A549 (cell line): Measurements from ENCODE around the gene SH3RF1. TPM values are rescaled to one million over a fixed set of nuclear protein-coding genes. Genes with fewer than 3 reads are reported as not detected.

Source experiments
- ATAC-seq, 2 experiments: fragments of 200-7000 bp in 1 of 2; fragments of >200 bp in 1 of 2; cut with Nextera tagmentation in 1 of 2; cut with Tn5 transposase in 1 of 2; 3 replicates each; pipeline versions ENCODE4 v1.8.0 to v1.9.1; 2018 to 2020; ENCODE audit warnings: mild to moderate bottlenecking in 1 of 2, moderate library complexity in 1 of 2
- CTCF ChIA-PET: fragments of 300-600 bp; sonication (Branson Sonifier 250); formaldehyde crosslinking; extraction: SDS; loops from one replicate; lab custom pipeline; 2021; ENCODE audit warnings: antibody characterized with exemption, inconsistent platforms; lab: Yijun Ruan, JAX
- POLR2A ChIA-PET: fragments of 350-600 bp; formaldehyde crosslinking; extraction: SDS; loops from one replicate; lab custom pipeline; 2021; ENCODE audit warnings: antibody characterized with exemption, inconsistent platforms; lab: Yijun Ruan, JAX
- DNase-seq, 2 experiments: peaks; one replicate each; pipeline versions ENCODE4 v3.0.0 to v3.0.0-alpha.2; 2011 to 2016; ENCODE audit warnings: low read depth in 1 of 2, low spot score in 1 of 2
- FAIRE-seq: peaks from 2 replicates; lab custom pipeline; 2011; peaks lifted over from hg19 to GRCh38; lab: Jason Lieb, UNC
- H3K27ac ChIP-seq, 2 experiments: fragments of >200 bp; sonication (Bioruptor Twin); formaldehyde crosslinking; 3 replicates each; pipeline ENCODE4 v1.5.1; 2016 to 2017
- H3K4me1 ChIP-seq: fragments of >200 bp; sonication (Bioruptor Twin); formaldehyde crosslinking; 3 replicates; pipeline ENCODE4 v1.6.1; 2016
- H3K4me2 ChIP-seq: fragments of >200 bp; sonication (Bioruptor Twin); formaldehyde crosslinking; 3 replicates; pipeline ENCODE4 v1.6.1; 2016
- H3K4me3 ChIP-seq: fragments of >200 bp; sonication (Bioruptor Twin); formaldehyde crosslinking; 3 replicates; pipeline ENCODE4 v1.5.1; 2016
- H3K9me3 ChIP-seq: fragments of >200 bp; sonication (Bioruptor Twin); formaldehyde crosslinking; 3 replicates; pipeline ENCODE4 v1.6.1; 2016
- BCL3 ChIP-seq: fragments of >200 bp; sonication (Bioruptor Twin); formaldehyde crosslinking; IDR thresholded peaks from 3 replicates; pipeline ENCODE4 v1.6.1; 2016
- E2F6 ChIP-seq: IDR thresholded peaks from 2 replicates; pipeline ENCODE4 v1.6.1; 2012; ENCODE audit warnings: low read depth, borderline replicate concordance
- EP300 ChIP-seq, 2 experiments: fragments of >200 bp; sonication (Bioruptor Twin); formaldehyde crosslinking; IDR thresholded peaks; 2 replicates in 1 of 2; 3 replicates in 1 of 2; pipeline ENCODE4 v1.6.1; 2016 to 2017
- ESRRA ChIP-seq: fragments of 150-350 bp; IDR thresholded peaks from 2 replicates; pipeline ENCODE4 v1.6.1; 2014; ENCODE audit warnings: mild to moderate bottlenecking, low read length, borderline replicate concordance
- FOXS1 ChIP-seq: fragments of 250-450 bp; sonication (Bioruptor Pico); IDR thresholded peaks from 2 replicates; pipeline ENCODE4 v1.5.0; 2020; ENCODE audit warnings: mild to moderate bottlenecking, moderate library complexity
- HEYL ChIP-seq: fragments of 250-450 bp; sonication (Bioruptor Pico); IDR thresholded peaks from 2 replicates; pipeline ENCODE4 v1.8.0; 2021; ENCODE audit warnings: mild to moderate bottlenecking, moderate library complexity
- JUNB ChIP-seq: fragments of >200 bp; sonication (Bioruptor Twin); formaldehyde crosslinking; IDR thresholded peaks from 2 replicates; pipeline ENCODE4 v1.6.1; 2016
- MAFK ChIP-seq: fragments of 450-650 bp; IDR thresholded peaks from 2 replicates; pipeline ENCODE4 v1.6.1; 2014; ENCODE audit not compliant: partially characterized antibody
- NFE2L2 ChIP-seq: fragments of 150-350 bp; conservative IDR thresholded peaks from 2 replicates; pipeline ENCODE4 v1.6.1; 2014; ENCODE audit warnings: low read length
- PHF8 ChIP-seq: fragments of 200-600 bp; sonication (generic); IDR thresholded peaks from 2 replicates; pipeline ENCODE4 v1.6.1; 2016; ENCODE audit warnings: low read depth, mild to moderate bottlenecking, antibody characterized with exemption, moderate library complexity, borderline replicate concordance
- POLR2AphosphoS2 ChIP-seq: conservative IDR thresholded peaks from 2 replicates; pipeline ENCODE4 v1.6.1; 2012; ENCODE audit warnings: low read length, improper control_type of control experiment, inconsistent platforms
- RCOR1 ChIP-seq: fragments of 150-350 bp; IDR thresholded peaks from 2 replicates; pipeline ENCODE4 v1.6.1; 2014; ENCODE audit warnings: antibody characterized with exemption, low read length, low read depth
- REST ChIP-seq: fragments of 200-600 bp; sonication (generic); IDR thresholded peaks from 2 replicates; pipeline ENCODE4 v1.6.1; 2016; ENCODE audit warnings: antibody characterized with exemption, mild to moderate bottlenecking, moderate library complexity
- SMC3 ChIP-seq: fragments of >200 bp; sonication (Bioruptor Twin); formaldehyde crosslinking; IDR thresholded peaks from 3 replicates; pipeline ENCODE4 v1.6.1; 2018; ENCODE audit warnings: inconsistent platforms
- SREBF2 ChIP-seq: fragments of 450-650 bp; IDR thresholded peaks from 2 replicates; pipeline ENCODE4 v1.6.1; 2014; ENCODE audit warnings: mild to moderate bottlenecking, moderate library complexity
- TFCP2L1 ChIP-seq: fragments of 250-450 bp; sonication (Bioruptor Pico); IDR thresholded peaks from 2 replicates; pipeline ENCODE4 v1.5.0; 2021; ENCODE audit warnings: mild to moderate bottlenecking
- TP53 ChIP-seq: fragments of 250-450 bp; sonication (Bioruptor Pico); IDR thresholded peaks from 2 replicates; pipeline ENCODE4 v1.5.0; 2021; ENCODE audit warnings: mild to moderate bottlenecking, moderate library complexity
- USF2 ChIP-seq: fragments of 450-650 bp; IDR thresholded peaks from 2 replicates; pipeline ENCODE4 v1.6.1; 2014; ENCODE audit warnings: antibody characterized with exemption
- ZFP36 ChIP-seq: fragments of 450-650 bp; IDR thresholded peaks from 2 replicates; pipeline ENCODE4 v1.6.1; 2014; ENCODE audit warnings: borderline replicate concordance; ENCODE audit not compliant: partially characterized antibody
- ZSCAN20 ChIP-seq: fragments of 250-450 bp; sonication (Bioruptor Pico); IDR thresholded peaks from 2 replicates; pipeline ENCODE4 v1.8.0; 2022; ENCODE audit warnings: mild to moderate bottlenecking, moderate library complexity
- WGBS: methylation state at CpG from one replicate; pipeline ENCODE4 v1.1.6; 2017; ENCODE audit errors: missing lambda C conversion rate; 5-methylcytosine and 5-hydroxymethylcytosine counted together
- polyA plus RNA-seq, 4 experiments: library from polyadenylated mRNA; depleted of rRNA in 3 of 4; stranded (reverse); fragments of >200 nt; fragmentation: RNase III in 1 of 4; extraction: RNeasy Plus Mini Kit Qiagen cat#74134 plus additional on column Dnase treatment in 1 of 4; gene quantifications; 2 replicates in 3 of 4; 3 replicates in 1 of 4; pipeline ENCODE4 v1.2.3, GENCODE V29; 2011 to 2017
- TF ChIP-seq, protein P1 (sequence below): IDR thresholded peaks from 2 replicates; pipeline ENCODE4 v1.6.1; 2012

The SH3RF1 gene
- polyA plus RNA-seq, 2 of the 4 experiments (the other 2 are of a cell fraction): 8.0 to 15.1 TPM

DNA sequence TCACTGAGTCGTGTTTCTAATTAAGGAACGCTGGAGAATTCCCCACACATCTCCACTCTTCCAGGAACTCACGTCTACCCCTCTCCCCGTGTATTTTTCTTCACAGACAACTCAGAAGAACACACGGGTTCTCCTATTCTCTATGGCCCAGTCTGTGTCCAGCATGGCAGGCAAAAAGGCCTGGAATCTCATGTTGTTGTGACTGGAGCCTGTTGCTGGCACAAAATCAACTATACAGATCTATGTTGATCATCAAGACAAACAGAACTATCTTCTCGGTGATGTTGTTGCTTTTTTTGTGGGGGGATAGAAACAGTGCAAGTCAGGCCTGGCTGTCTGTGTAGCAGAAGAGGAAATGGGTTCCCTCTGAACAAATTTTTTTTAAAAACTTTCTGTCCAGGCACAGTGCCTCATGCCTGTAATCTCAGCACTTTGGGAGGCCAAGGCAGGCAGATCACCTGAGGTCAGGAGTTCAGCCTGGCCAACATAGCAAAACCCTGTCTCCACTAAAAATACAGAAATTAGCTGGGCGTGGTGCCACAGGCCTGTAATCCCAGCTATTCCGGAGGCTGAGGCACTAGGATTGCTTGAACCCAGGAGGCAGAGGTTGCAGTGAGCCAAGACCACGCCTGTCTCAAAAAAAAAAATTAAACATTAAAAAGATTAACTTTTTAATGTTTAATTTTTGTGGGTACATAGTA lies 210.2 kb downstream of the SH3RF1 start:
- H3K4me2 ChIP-seq: no peak overlapping the region; the same call in 2 of the 3 replicates
- H3K27ac ChIP-seq: peak overlapping the region in 1 of 2 experiments; percentile 45; a peak in 1 of 6 replicates
- H3K9me3 ChIP-seq: no peaks in the 10 kb centered on the region
- FAIRE-seq (no peak), ATAC-seq (no peak)
- ChIA-PET CTCF (interaction anchor here (1.3 kb wide), 1 partner anchor 12 kb away, joined by 3 read pairs; no protein-coding TSS in a partner anchor), POLR2A (no interaction called here)
- 59% methylated on average over 9 of the region's 9 CpGs for WGBS
- H3K4me3 ChIP-seq: no peak overlapping the region
- no peak for TF ChIP-seq FOXS1 (CRISPR knock-in tag)
- TF ChIP-seq ZFP36: no peak
- TF ChIP-seq, protein P1, sequence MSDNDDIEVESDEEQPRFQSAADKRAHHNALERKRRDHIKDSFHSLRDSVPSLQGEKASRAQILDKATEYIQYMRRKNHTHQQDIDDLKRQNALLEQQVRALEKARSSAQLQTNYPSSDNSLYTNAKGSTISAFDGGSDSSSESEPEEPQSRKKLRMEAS: no peak
- no peak for TF ChIP-seq HEYL (CRISPR knock-in tag)
- no peak for TF ChIP-seq BCL3
- no peak for TF ChIP-seq PHF8
- no peak for TF ChIP-seq TFCP2L1 (CRISPR knock-in tag)
- TF ChIP-seq NFE2L2: no peak
- no peak for TF ChIP-seq SMC3
- TF ChIP-seq, all 56 proteins: peak for 0
- peaks cover 15% of the 10 kb centered on the region for H3K4me1 ChIP-seq
- DNase-seq: no peak

- WGBS: 94% methylated on average over 22 of the region's 22 CpGs
- CTCF ChIA-PET: interaction anchor here (1.3 kb wide), 1 partner anchor 13 kb away, joined by 3 read pairs; no protein-coding TSS in a partner anchor
- TF ChIP-seq MAFK: no peak
- no peak for TF ChIP-seq USF2
- no peak for TF ChIP-seq SREBF2
- TF ChIP-seq TP53 (CRISPR knock-in tag): no peak
- TF ChIP-seq BCL3: no peak
- TF ChIP-seq FOXS1 (CRISPR knock-in tag): no peak
- no peak for TF ChIP-seq E2F6
- TF ChIP-seq PHF8: no peak
- TF ChIP-seq RCOR1: no peak
- TF ChIP-seq ESRRA: no peak
- TF ChIP-seq SMC3: no peak
- TF ChIP-seq JUNB: no peak
- TF ChIP-seq HEYL (CRISPR knock-in tag): no peak
- no peak for TF ChIP-seq REST
- no peak for TF ChIP-seq POLR2AphosphoS2
- no peak for TF ChIP-seq EP300 (IDR thresholded peaks at IDR 0.05)
- TF ChIP-seq ZSCAN20 (CRISPR knock-in tag): no peak
- no peak overlapping the region for H3K4me2 ChIP-seq
- 0 out of 6 replicates have a peak overlapping the region, but pooled peaks of 1 of the 2 experiments have one; percentile 45 for H3K27ac ChIP-seq
- POLR2A ChIA-PET: no interaction called here
- DNase-seq: no peak
- no peaks in the 10 kb centered on the region for H3K9me3 ChIP-seq
- no peak overlapping the region for H3K4me3 ChIP-seq
- peaks cover 15% of the 10 kb centered on the region for H3K4me1 ChIP-seq
- ATAC-seq: peak in 1 of 2 experiments; percentile 27; a peak in 2 of 6 replicates
- no peak for FAIRE-seq
These were observed 211.2 kb downstream of the SH3RF1 start for GRCh38 chr4:169059306-169060211.
